CD4-positive, alpha-beta T cell (primary cell): ENCODE results near the gene BCKDHB. TPM values are rescaled to one million over a fixed set of nuclear protein-coding genes. Genes with fewer than 3 reads are reported as not detected.

Experiments used
- ATAC-seq: fragments of 200-7000 bp; cut with Tn5 transposase; one replicate; pipeline ENCODE4 v1.10.0; 2022; ENCODE audit warnings: mild to moderate bottlenecking; ENCODE audit not compliant: poor library complexity
- CTCF ChIA-PET: fragments of 350-600 bp; sonication (Branson Sonifier 250); formaldehyde crosslinking; loops from one replicate; lab custom pipeline; 2021; ENCODE audit warnings: antibody characterized with exemption, inconsistent platforms; lab: Charles Lee
- POLR2A ChIA-PET: fragments of 350-600 bp; sonication (Branson Sonifier 250); formaldehyde crosslinking; loops from one replicate; lab custom pipeline; 2021; ENCODE audit warnings: antibody characterized with exemption, inconsistent platforms; lab: Charles Lee
- DNase-seq, 14 experiments: peaks; one replicate each; pipeline ENCODE4 v3.0.0-alpha.2; 2013 to 2020; ENCODE audit warnings: mixed read lengths in 2 of 14
- H3K27ac ChIP-seq, 2 donors: one replicate each; pipeline versions ENCODE4 v1.5.1 to v1.7.0; 2013; ENCODE audit warnings: low read length in 2 of 2, low read depth in 1 of 2, mild to moderate bottlenecking in 1 of 2
- H3K27me3 ChIP-seq, 2 experiments: 1 replicate in 1 of 2; 2 replicates in 1 of 2; pipeline versions ENCODE4 v1.6.1 to v1.7.0; 2013; ENCODE audit warnings: low read length in 2 of 2, control low read depth in 1 of 2, mild to moderate bottlenecking in 1 of 2, moderate library complexity in 1 of 2; ENCODE audit not compliant: insufficient read depth in 2 of 2, control insufficient read depth in 1 of 2
- H3K36me3 ChIP-seq: one replicate; pipeline ENCODE4 v1.6.1; 2013; ENCODE audit warnings: low read length, control low read depth; ENCODE audit not compliant: insufficient read depth
- H3K4me1 ChIP-seq: one replicate; pipeline ENCODE4 v1.6.1; 2013; ENCODE audit warnings: low read length, control low read depth; ENCODE audit not compliant: insufficient read depth
- H3K4me3 ChIP-seq: one replicate; pipeline ENCODE4 v1.5.1; 2013; ENCODE audit warnings: mild to moderate bottlenecking, low read length, moderate library complexity
- H3K9me3 ChIP-seq, 2 experiments: 1 replicate in 1 of 2; 2 replicates in 1 of 2; pipeline versions ENCODE4 v1.6.1 to v1.7.0; 2013; ENCODE audit warnings: low read length in 2 of 2, mild to moderate bottlenecking in 2 of 2, control low read depth in 1 of 2, moderate library complexity in 1 of 2; ENCODE audit not compliant: control insufficient read depth in 1 of 2, insufficient read depth in 1 of 2
- H3K27ac Mint-ChIP-seq: one replicate; pipeline ENCODE4 v1.8.0; 2020; ENCODE audit warnings: mixed read lengths
- H3K27me3 Mint-ChIP-seq: one replicate; pipeline ENCODE4 v1.8.0; 2021; ENCODE audit warnings: mixed read lengths
- H3K36me3 Mint-ChIP-seq: one replicate; pipeline ENCODE4 v1.8.0; 2021; ENCODE audit warnings: low read depth, mixed read lengths
- H3K4me1 Mint-ChIP-seq: one replicate; pipeline ENCODE4 v1.8.0; 2021; ENCODE audit warnings: low read depth, mixed read lengths
- H3K4me3 Mint-ChIP-seq: one replicate; pipeline ENCODE4 v1.8.0; 2020; ENCODE audit warnings: mild to moderate bottlenecking, mixed read lengths
- H3K9me3 Mint-ChIP-seq: one replicate; pipeline ENCODE4 v1.8.0; 2020; ENCODE audit warnings: mixed read lengths
- CTCF ChIP-seq: fragments of 200-600 bp; IDR thresholded peaks from one replicate; pipeline ENCODE4 v1.8.0; 2022; ENCODE audit warnings: antibody characterized with exemption, mild to moderate bottlenecking
- intact Hi-C, 2 experiments: fragments of 100-400 bp; cut with DNase I in 1 of 2; cut with micrococcal nuclease in 1 of 2; formaldehyde crosslinking; loops; one replicate each; pipeline versions ENCODE4 v1.15.1 to v1.9.0; 2023 to 2025; cut with DNase I, micrococcal nuclease
- total RNA-seq, 174 experiments: library from RNA in 2 of 174; stranded (reverse) in 2 of 174; gene quantifications; one replicate each; pipeline ENCODE4 v1.2.3 and lab custom pipeline; 2021 to 2026

Gene BCKDHB
- total RNA-seq, 2 experiments from 2014 or later: 7.8 to 8.1 TPM

- H3K36me3 ChIP-seq: no peaks in the 10 kb centered on the region
- ChIA-PET CTCF (no interaction called here), POLR2A (no interaction called here)
- no peak overlapping the region for H3K27ac ChIP-seq
- TF ChIP-seq CTCF: no peak
- H3K36me3 Mint-ChIP-seq: peaks cover 50% of the 10 kb centered on the region
- no peaks in the 10 kb centered on the region for H3K27me3 Mint-ChIP-seq
- peaks cover 7% of the 10 kb centered on the region for H3K4me1 Mint-ChIP-seq
- intact Hi-C loops: no loop called here
- H3K9me3 Mint-ChIP-seq: peaks cover 2% of the 10 kb centered on the region
- no peaks in the 10 kb centered on the region for H3K27me3 ChIP-seq
- DNase-seq (no peak), ATAC-seq (no peak)
- no peak overlapping the region for H3K4me3 ChIP-seq
- no peaks in the 10 kb centered on the region for H3K4me1 ChIP-seq
- no peak overlapping the region for H3K4me3 Mint-ChIP-seq
- no peak overlapping the region for H3K27ac Mint-ChIP-seq
- H3K9me3 ChIP-seq: no peaks in the 10 kb centered on the region
These were observed 20.3 kb downstream of the BCKDHB start for GRCh38 chr6:80126657-80127345.

GRCh38 chr6:80129485-80129884 is 23.0 kb downstream of the BCKDHB start:
- Histone ChIP-seq H3K4me3 (no peak overlapping the region), H3K27me3 (no peaks in the 10 kb centered on the region), H3K9me3 (no peaks in the 10 kb centered on the region), H3K4me1 (no peaks in the 10 kb centered on the region), H3K36me3 (no peaks in the 10 kb centered on the region), H3K27ac (no peak overlapping the region)
- intact Hi-C loops: no loop called here
- DNase-seq (no peak), ATAC-seq (no peak)
- Mint-ChIP-seq H3K36me3 (peaks cover 52% of the 10 kb centered on the region), H3K9me3 (no peaks in the 10 kb centered on the region), H3K4me3 (no peak overlapping the region), H3K4me1 (peaks cover 7% of the 10 kb centered on the region), H3K27ac (no peak overlapping the region), H3K27me3 (no peaks in the 10 kb centered on the region)
- ChIA-PET CTCF (interaction anchor here (0.6 kb wide), 1 partner anchor 21 kb away, joined by 4 read pairs; no protein-coding TSS in a partner anchor), POLR2A (no interaction called here)
- no peak for TF ChIP-seq CTCF

GRCh38 chr6:80133020-80133419 is 26.5 kb downstream of the BCKDHB start:
- Histone ChIP-seq H3K36me3 (peaks cover 3% of the 10 kb centered on the region), H3K4me1 (no peaks in the 10 kb centered on the region), H3K4me3 (no peak overlapping the region), H3K9me3 (no peaks in the 10 kb centered on the region), H3K27ac (no peak overlapping the region), H3K27me3 (no peaks in the 10 kb centered on the region)
- TF ChIP-seq CTCF: no peak
- Mint-ChIP-seq H3K27me3 (no peaks in the 10 kb centered on the region), H3K9me3 (no peaks in the 10 kb centered on the region), H3K4me1 (no peaks in the 10 kb centered on the region), H3K4me3 (no peak overlapping the region), H3K36me3 (peaks cover 74% of the 10 kb centered on the region), H3K27ac (no peak overlapping the region)
- intact Hi-C loops: no loop called here
- DNase-seq (peak in 11 of 14 experiments; percentile 1 to 52 (median 7)), ATAC-seq (no peak)
- CTCF ChIA-PET: interaction anchor here (1.4 kb wide), 1 partner anchor 1620 kb away, joined by 3 read pairs; no protein-coding TSS in a partner anchor
- POLR2A ChIA-PET: no interaction called here
